H1 (cell line): Measurements from ENCODE around the gene PIEZO1. TPM values are rescaled to one million over a fixed set of nuclear protein-coding genes. Genes with fewer than 3 reads are reported as not detected.

ENCODE experiments used
- CTCF ChIA-PET: fragments of 300-600 bp; sonication (Branson Sonifier 250); formaldehyde crosslinking; loops from one replicate; lab custom pipeline; 2021; ENCODE audit not compliant: partially characterized antibody; lab: Charles Lee
- POLR2A ChIA-PET: fragments of 300-600 bp; sonication (Branson Sonifier 250); formaldehyde crosslinking; loops from one replicate; lab custom pipeline; 2021; ENCODE audit warnings: inconsistent platforms; ENCODE audit not compliant: partially characterized antibody; lab: Charles Lee
- DNase-seq, 2 experiments: peaks; one replicate each; pipeline versions ENCODE4 v3.0.0 to v3.0.0-alpha.2; 2010 to 2022; ENCODE audit warnings: low spot score in 2 of 2, low read depth in 1 of 2, mixed read lengths in 1 of 2
- FAIRE-seq: peaks from 2 replicates; lab custom pipeline; 2011; peaks lifted over from hg19 to GRCh38; lab: Jason Lieb, UNC
- H2AFZ ChIP-seq: 2 replicates; pipeline ENCODE4 v1.8.1; 2012; ENCODE audit warnings: low read length, inconsistent platforms
- H2AK5ac ChIP-seq: 2 replicates; pipeline ENCODE4 v1.6.1; 2013; ENCODE audit warnings: low read depth, low read length
- H2BK120ac ChIP-seq: replicated peaks from 2 replicates; pipeline ENCODE3; 2013; ENCODE audit warnings: low read depth, low read length, inconsistent platforms
- H2BK12ac ChIP-seq: 2 replicates; pipeline ENCODE4 v1.6.1; 2013; ENCODE audit warnings: low read depth, low read length
- H2BK15ac ChIP-seq: 2 replicates; pipeline ENCODE4 v1.6.1; 2013; ENCODE audit warnings: low read length
- H2BK20ac ChIP-seq: 2 replicates; pipeline ENCODE4 v1.6.1; 2013; ENCODE audit warnings: low read length
- H2BK5ac ChIP-seq: 2 replicates; pipeline ENCODE4 v1.6.1; 2013; ENCODE audit warnings: low read depth, low read length
- H3K14ac ChIP-seq: 2 replicates; pipeline ENCODE4 v1.6.1; 2013; ENCODE audit warnings: inconsistent platforms; ENCODE audit not compliant: insufficient read length
- H3K18ac ChIP-seq: 2 replicates; pipeline ENCODE4 v1.6.1; 2013; ENCODE audit warnings: low read length; ENCODE audit errors: extremely low read depth
- H3K23ac ChIP-seq: 2 replicates; pipeline ENCODE4 v1.6.1; 2013; ENCODE audit warnings: inconsistent platforms; ENCODE audit not compliant: insufficient read length
- H3K23me2 ChIP-seq: 2 replicates; pipeline ENCODE4 v1.6.1; 2013; ENCODE audit warnings: low read depth, low read length
- H3K27ac ChIP-seq: 2 replicates; pipeline ENCODE4 v1.6.1; 2011; ENCODE audit warnings: low read depth, low read length, inconsistent platforms
- H3K27me3 ChIP-seq, 4 experiments: replicated peaks in 1 of 4; 1 replicate in 1 of 4; 2 replicates in 3 of 4; pipeline versions ENCODE4 v1.6.1 to v1.8.1; 2011 to 2013; ENCODE audit warnings: low read length in 3 of 4, mild to moderate bottlenecking in 3 of 4, inconsistent platforms in 2 of 4, mixed read lengths in 2 of 4, moderate library complexity in 1 of 4; ENCODE audit not compliant: control insufficient read depth in 3 of 4, insufficient read depth in 3 of 4; ENCODE audit errors: extremely low read depth in 1 of 4
- H3K36me3 ChIP-seq, 4 experiments: 2 replicates each; pipeline versions ENCODE4 v1.6.1 to v1.8.1; 2011 to 2013; ENCODE audit warnings: mild to moderate bottlenecking in 4 of 4, low read length in 3 of 4, moderate library complexity in 2 of 4, control low read depth in 1 of 4, inconsistent platforms in 1 of 4; ENCODE audit not compliant: insufficient read depth in 4 of 4, control insufficient read depth in 2 of 4
- H3K4ac ChIP-seq: replicated peaks from 2 replicates; pipeline ENCODE3; 2013; ENCODE audit warnings: low read length, low read depth, mixed read lengths, inconsistent platforms; ENCODE audit not compliant: insufficient read length
- H3K4me1 ChIP-seq, 4 experiments: replicated peaks in 1 of 4; 1 replicate in 1 of 4; 2 replicates in 3 of 4; pipeline versions ENCODE4 v1.6.1 to v1.8.1; 2011 to 2013; ENCODE audit warnings: low read length in 3 of 4, inconsistent platforms in 2 of 4, mixed read lengths in 1 of 4; ENCODE audit not compliant: insufficient read depth in 4 of 4, control insufficient read depth in 3 of 4
- H3K4me2 ChIP-seq, 2 experiments: 2 replicates each; pipeline versions ENCODE4 v1.6.1 to v1.8.1; 2011 to 2013; ENCODE audit warnings: low read depth in 2 of 2, low read length in 2 of 2, control low read depth in 1 of 2, inconsistent platforms in 1 of 2, mild to moderate bottlenecking in 1 of 2; ENCODE audit not compliant: insufficient read depth in 1 of 2
- H3K4me3 ChIP-seq, 4 experiments: fragments of 200-600, 300-600 bp in 1 of 4; sonication (generic), shearing (Covaris generic), sonication (Bioruptor Twin) in 1 of 4; 2 replicates each; pipeline versions ENCODE4 v1.5.1 to v1.8.1; 2011 to 2016; ENCODE audit warnings: low read length in 4 of 4, low read depth in 3 of 4, control low read depth in 2 of 4, inconsistent platforms in 2 of 4, mild to moderate bottlenecking in 2 of 4, mixed read lengths in 1 of 4, moderate library complexity in 1 of 4; ENCODE audit not compliant: insufficient read depth in 2 of 4; ENCODE audit errors: extremely low read depth in 1 of 4
- H3K56ac ChIP-seq: replicated peaks from 2 replicates; pipeline ENCODE3; 2013; ENCODE audit warnings: low read depth, mild to moderate bottlenecking, mixed read lengths, low read length, inconsistent platforms; ENCODE audit not compliant: insufficient read length
- H3K79me1 ChIP-seq: 2 replicates; pipeline ENCODE4 v1.6.1; 2013; ENCODE audit warnings: low read depth, low read length, control low read depth
- H3K79me2 ChIP-seq, 2 experiments: 2 replicates each; pipeline versions ENCODE4 v1.6.1 to v1.8.1; 2012 to 2013; ENCODE audit warnings: low read length in 2 of 2, mild to moderate bottlenecking in 2 of 2, inconsistent platforms in 1 of 2; ENCODE audit not compliant: insufficient read depth in 2 of 2, control insufficient read depth in 1 of 2
- H3K9ac ChIP-seq, 4 experiments: replicated peaks in 1 of 4; 1 replicate in 1 of 4; 2 replicates in 3 of 4; pipeline versions ENCODE4 v1.6.1 to v1.8.1; 2011 to 2013; ENCODE audit warnings: low read depth in 3 of 4, low read length in 3 of 4, control low read depth in 2 of 4, mild to moderate bottlenecking in 2 of 4, moderate library complexity in 2 of 4, inconsistent platforms in 1 of 4; ENCODE audit errors: extremely low read depth in 1 of 4
- H3K9me3 ChIP-seq, 2 experiments: 2 replicates each; pipeline versions ENCODE4 v1.6.1 to v1.8.1; 2012 to 2013; ENCODE audit warnings: mild to moderate bottlenecking in 2 of 2, moderate library complexity in 2 of 2, control low read depth in 1 of 2, inconsistent platforms in 1 of 2, low read depth in 1 of 2, low read length in 1 of 2, mixed read lengths in 1 of 2; ENCODE audit not compliant: insufficient read depth in 2 of 2
- H4K20me1 ChIP-seq, 2 experiments: replicated peaks in 1 of 2; 2 replicates each; pipeline versions ENCODE3 to v1.8.1; 2011 to 2013; ENCODE audit warnings: inconsistent platforms in 2 of 2, low read length in 2 of 2, mild to moderate bottlenecking in 1 of 2; ENCODE audit not compliant: insufficient read depth in 2 of 2, control insufficient read depth in 1 of 2
- H4K5ac ChIP-seq: 2 replicates; pipeline ENCODE4 v1.6.1; 2013; ENCODE audit warnings: low read length, low read depth, mixed read lengths, inconsistent platforms; ENCODE audit not compliant: insufficient read length
- H4K8ac ChIP-seq: 2 replicates; pipeline ENCODE4 v1.8.0; 2013; ENCODE audit warnings: mild to moderate bottlenecking, moderate library complexity, low read length, inconsistent platforms; ENCODE audit not compliant: insufficient read depth; ENCODE audit errors: extremely low read depth
- H4K91ac ChIP-seq: replicated peaks from 2 replicates; pipeline ENCODE3; 2013; ENCODE audit warnings: low read length, mixed read lengths, inconsistent platforms; ENCODE audit not compliant: insufficient read length
- WGBS, 2 experiments: shearing (Covaris generic) in 1 of 2; methylation state at CpG; one replicate each; pipeline versions ENCODE4 v1.1.6 to v1.1.7; 2013 to 2015; ENCODE audit warnings: low lambda C conversion rate in 2 of 2, mixed read lengths in 2 of 2, inconsistent platforms in 1 of 2, low coverage in 1 of 2, missing lambda C conversion rate in 1 of 2; ENCODE audit not compliant: insufficient replicate concordance in 2 of 2, insufficient coverage in 1 of 2, insufficient read length in 1 of 2; ENCODE audit errors: extremely low coverage in 1 of 2, missing lambda C conversion rate in 1 of 2; 5-methylcytosine and 5-hydroxymethylcytosine counted together
- polyA plus RNA-seq, 7 experiments: library from polyadenylated mRNA; depleted of rRNA in 3 of 7; stranded (reverse) in 5 of 7; unstranded in 2 of 7; fragments of >200 nt in 5 of 7; fragments of 200-250 nt in 2 of 7; gene quantifications; 1 replicate in 5 of 7; 2 replicates in 1 of 7; 4 replicates in 1 of 7; pipeline versions ENCODE4 v1.2.1 to v1.2.3, GENCODE V29; 2011 to 2013; ENCODE audit warnings: missing spikeins in 2 of 7, mixed read lengths in 2 of 7
- total RNA-seq: library from RNA; stranded (reverse); fragmentation: NEBNext Ultra II Directional; extraction: Animal tissue kit (Norgen Biotek cat#: 25700); gene quantifications from 2 replicates; pipeline ENCODE4 v1.2.1, GENCODE V29; 2021

Gene PIEZO1
- total and polyA plus RNA-seq, 2 of the 8 experiments (the other 6 are each of a cell fraction or from before 2014, with no cell fraction given), result 42.3 to 67.5 TPM

GRCh38 chr16:88725609-88726407 is 59.2 kb downstream of the PIEZO1 start:
- Histone ChIP-seq H3K56ac (no peak overlapping the region), H3K4me3 (no peak overlapping the region), H3K14ac (no peak overlapping the region), H2BK120ac (no peak overlapping the region), H3K18ac (no peak overlapping the region), H2BK15ac (no peak overlapping the region), H3K23ac (no peak overlapping the region), H3K36me3 (peaks cover 0 to 26% (median 5%) of the 10 kb centered on the region in 4 experiments; a peak in 4 of 8 replicates), H3K9ac (no peak overlapping the region), H2BK12ac (no peak overlapping the region), H4K5ac (no peak overlapping the region), H3K9me3 (no peaks in the 10 kb centered on the region), H3K79me2 (no peaks in the 10 kb centered on the region), H4K91ac (no peak overlapping the region), H3K4ac (no peak overlapping the region), H2BK5ac (no peak overlapping the region), H3K79me1 (no peaks in the 10 kb centered on the region), H3K27ac (no peak overlapping the region), H4K20me1 (peaks cover 0 to 7% of the 10 kb centered on the region in 2 experiments), H2AFZ (no peak overlapping the region), H4K8ac (no peak overlapping the region), H2AK5ac (no peak overlapping the region), H3K23me2 (no peaks in the 10 kb centered on the region), H3K4me1 (no peaks in the 10 kb centered on the region), H2BK20ac (no peak overlapping the region), H3K4me2 (no peak overlapping the region), H3K27me3 (no peaks in the 10 kb centered on the region)
- DNase-seq (no peak), FAIRE-seq (no peak)
- 94% methylated on average over 28 of the region's 32 CpGs; no CpG with 5 or more reads in 1 of the 2 experiments for WGBS, 2 experiments
- ChIA-PET CTCF (interaction anchor here (4.5 kb wide), 1 partner anchor 11 kb away, joined by 24 read pairs; no protein-coding TSS in a partner anchor), POLR2A (interaction anchor here (0.8 kb wide), 1 partner anchor 10 kb away, joined by 3 read pairs; no protein-coding TSS in a partner anchor)
